HG03196 (cell line): ENCODE data around the gene PLPP7.

Experiments
- ATAC-seq: cut with Tn5 transposase; IDR thresholded peaks from one replicate; pipeline ENCODE4 v1.9.1; 2021; ENCODE audit not compliant: unreplicated experiment

The PLPP7 gene

GRCh38 chr9:131280660-131281059, 8.9 kb upstream of the PLPP7 start:
- ATAC-seq, result no peak

GRCh38 chr9:131281119-131281965, 8.2 kb upstream of the PLPP7 start:
- no peak for ATAC-seq

- no peak for ATAC-seq
Measured at GRCh38 chr9:131282175-131282574, 7.3 kb upstream of the PLPP7 start.

GRCh38 chr9:131282688-131283422, 6.7 kb upstream of the PLPP7 start:
- no peak for ATAC-seq

- no peak for ATAC-seq
Measured at GRCh38 chr9:131284856-131285255, 4.7 kb upstream of the PLPP7 start.

GRCh38 chr9:131287359-131287758, 2.2 kb upstream of the PLPP7 start:
- no peak for ATAC-seq

GRCh38 chr9:131288217-131288616, 1.3 kb upstream of the PLPP7 start:
- ATAC-seq, result no peak

GRCh38 chr9:131290036-131290766, 678 bp downstream of the PLPP7 start:
- ATAC-seq, result no peak

- ATAC-seq, result no peak
Measured at GRCh38 chr9:131290767-131291370, 1.3 kb downstream of the PLPP7 start.

- ATAC-seq, result no peak
Measured at GRCh38 chr9:131291795-131292315, 2.3 kb downstream of the PLPP7 start.

GRCh38 chr9:131292937-131293336, 3.4 kb downstream of the PLPP7 start:
- no peak for ATAC-seq

- ATAC-seq, result no peak
Measured at GRCh38 chr9:131296460-131296859, 6.9 kb downstream of the PLPP7 start.

GRCh38 chr9:131296906-131297500, 7.5 kb downstream of the PLPP7 start:
- ATAC-seq, result no peak

- ATAC-seq, result no peak
Measured at GRCh38 chr9:131297903-131298302, 8.4 kb downstream of the PLPP7 start.

- ATAC-seq, result no peak
Measured at GRCh38 chr9:131298341-131298740, 8.8 kb downstream of the PLPP7 start.

GRCh38 chr9:131298816-131299215, 9.3 kb downstream of the PLPP7 start:
- no peak for ATAC-seq

- no peak for ATAC-seq
Measured at GRCh38 chr9:131299346-131299960, 9.9 kb downstream of the PLPP7 start.

GRCh38 chr9:131299961-131300347, 10.4 kb downstream of the PLPP7 start:
- ATAC-seq, result no peak

GRCh38 chr9:131300444-131300843, 10.9 kb downstream of the PLPP7 start:
- ATAC-seq, result no peak
